ENCODE data around the gene MT2A.

- TF ChIP-seq, protein P1, sequence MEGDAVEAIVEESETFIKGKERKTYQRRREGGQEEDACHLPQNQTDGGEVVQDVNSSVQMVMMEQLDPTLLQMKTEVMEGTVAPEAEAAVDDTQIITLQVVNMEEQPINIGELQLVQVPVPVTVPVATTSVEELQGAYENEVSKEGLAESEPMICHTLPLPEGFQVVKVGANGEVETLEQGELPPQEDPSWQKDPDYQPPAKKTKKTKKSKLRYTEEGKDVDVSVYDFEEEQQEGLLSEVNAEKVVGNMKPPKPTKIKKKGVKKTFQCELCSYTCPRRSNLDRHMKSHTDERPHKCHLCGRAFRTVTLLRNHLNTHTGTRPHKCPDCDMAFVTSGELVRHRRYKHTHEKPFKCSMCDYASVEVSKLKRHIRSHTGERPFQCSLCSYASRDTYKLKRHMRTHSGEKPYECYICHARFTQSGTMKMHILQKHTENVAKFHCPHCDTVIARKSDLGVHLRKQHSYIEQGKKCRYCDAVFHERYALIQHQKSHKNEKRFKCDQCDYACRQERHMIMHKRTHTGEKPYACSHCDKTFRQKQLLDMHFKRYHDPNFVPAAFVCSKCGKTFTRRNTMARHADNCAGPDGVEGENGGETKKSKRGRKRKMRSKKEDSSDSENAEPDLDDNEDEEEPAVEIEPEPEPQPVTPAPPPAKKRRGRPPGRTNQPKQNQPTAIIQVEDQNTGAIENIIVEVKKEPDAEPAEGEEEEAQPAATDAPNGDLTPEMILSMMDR (IDR thresholded peaks at IDR 0.05), result no peak
- TF ChIP-seq POLR2A (IDR thresholded peaks at IDR 0.05; ENCODE audit: low read depth) (no peak), POLR2AphosphoS5 (IDR thresholded peaks at IDR 0.05) (no peak), EP300 (IDR thresholded peaks at IDR 0.05) (no peak)
These were observed 37.5 kb downstream of the MT2A start for GRCh38 chr16:56645838-56646237.
